Esophagus muscularis mucosa (tissue), 4 donors: Measurements from ENCODE around the gene DLL3.

Experiments
- CTCF ChIP-seq, 3 experiments: fragments of 200-600 bp in 2 of 3; fragments of 450-650 bp in 1 of 3; sonication (generic) in 2 of 3; IDR thresholded peaks; one replicate each; pipeline ENCODE4 v1.5.1; 2017 to 2019; ENCODE audit warnings: antibody characterized with exemption in 3 of 3, mild to moderate bottlenecking in 2 of 3, moderate library complexity in 1 of 3
- EP300 ChIP-seq: sonication (generic); formaldehyde crosslinking; IDR thresholded peaks from one replicate; pipeline ENCODE4 v1.6.1; 2017; ENCODE audit warnings: antibody characterized with exemption
- POLR2A ChIP-seq: fragments of 450-650 bp; IDR thresholded peaks from one replicate; pipeline ENCODE4 v1.6.1; 2017; ENCODE audit warnings: antibody characterized with exemption, moderate library complexity, mild to moderate bottlenecking, low read depth

GRCh38 chr19:39512988-39513387, 14.2 kb downstream of the DLL3 start:
- no peak for TF ChIP-seq POLR2A
- no peak for TF ChIP-seq CTCF (IDR thresholded peaks at IDR 0.05)
- TF ChIP-seq EP300: no peak
